Measurements from ENCODE around the gene LEP. TPM values are rescaled to one million over a fixed set of nuclear protein-coding genes. Genes with fewer than 3 reads are reported as not detected.

The LEP gene
- total RNA-seq, 2 experiments from 2014 or later, result not detected

DNA sequence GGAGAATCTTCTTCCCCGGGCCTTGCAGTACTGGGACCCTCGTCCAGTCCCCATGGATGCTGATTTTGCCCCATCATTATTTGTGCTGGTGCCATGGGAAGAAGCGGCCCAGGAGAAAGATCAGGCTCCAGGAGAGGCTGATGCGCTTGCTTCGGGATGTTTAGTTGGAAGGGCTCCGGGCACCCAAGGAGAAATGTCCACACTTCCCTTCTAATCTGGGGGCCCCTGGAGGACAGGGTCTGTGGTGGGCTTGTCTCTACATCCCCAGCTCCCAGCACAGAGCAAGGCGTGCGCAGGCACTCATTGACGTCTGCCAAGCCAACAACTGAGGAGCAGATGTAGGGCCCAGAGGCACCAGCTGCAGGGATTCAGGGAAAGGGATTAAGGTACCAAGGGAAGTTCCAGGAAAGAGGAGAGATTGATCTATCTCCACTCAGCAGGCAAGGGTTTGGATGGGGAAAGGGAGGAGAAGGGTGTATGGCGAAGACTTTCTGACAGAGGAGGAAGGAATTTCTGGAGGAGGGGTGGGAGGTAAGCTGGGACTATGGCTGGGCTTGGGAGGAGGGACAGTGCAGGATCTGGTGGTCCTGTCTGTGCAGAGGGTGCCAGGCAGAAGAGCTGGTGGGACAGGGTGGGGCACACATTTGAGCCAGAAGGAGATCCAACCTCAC lies 38.7 kb upstream of the LEP start:
- H3K4me1 Mint-ChIP-seq (ENCODE audit: low read depth), result peaks cover 9% of the 10 kb centered on the region
- CTCF ChIA-PET, result interaction anchor here (0.9 kb wide), 1 partner anchor 67 kb away, joined by 3 read pairs; no protein-coding TSS in a partner anchor
- intact Hi-C loops (cut with micrococcal nuclease), result loop anchor here (10.0 kb wide), 1 partner anchor 168 kb away; the partner anchor contains the start of gene LRRC4
- TF ChIP-seq, protein P1, sequence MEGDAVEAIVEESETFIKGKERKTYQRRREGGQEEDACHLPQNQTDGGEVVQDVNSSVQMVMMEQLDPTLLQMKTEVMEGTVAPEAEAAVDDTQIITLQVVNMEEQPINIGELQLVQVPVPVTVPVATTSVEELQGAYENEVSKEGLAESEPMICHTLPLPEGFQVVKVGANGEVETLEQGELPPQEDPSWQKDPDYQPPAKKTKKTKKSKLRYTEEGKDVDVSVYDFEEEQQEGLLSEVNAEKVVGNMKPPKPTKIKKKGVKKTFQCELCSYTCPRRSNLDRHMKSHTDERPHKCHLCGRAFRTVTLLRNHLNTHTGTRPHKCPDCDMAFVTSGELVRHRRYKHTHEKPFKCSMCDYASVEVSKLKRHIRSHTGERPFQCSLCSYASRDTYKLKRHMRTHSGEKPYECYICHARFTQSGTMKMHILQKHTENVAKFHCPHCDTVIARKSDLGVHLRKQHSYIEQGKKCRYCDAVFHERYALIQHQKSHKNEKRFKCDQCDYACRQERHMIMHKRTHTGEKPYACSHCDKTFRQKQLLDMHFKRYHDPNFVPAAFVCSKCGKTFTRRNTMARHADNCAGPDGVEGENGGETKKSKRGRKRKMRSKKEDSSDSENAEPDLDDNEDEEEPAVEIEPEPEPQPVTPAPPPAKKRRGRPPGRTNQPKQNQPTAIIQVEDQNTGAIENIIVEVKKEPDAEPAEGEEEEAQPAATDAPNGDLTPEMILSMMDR (IDR thresholded peaks at IDR 0.05), result no peak
- no peak for ATAC-seq
- peaks cover 42% of the 10 kb centered on the region for H3K27me3 Mint-ChIP-seq
- POLR2A ChIA-PET, result no interaction called here
- H3K9me3 Mint-ChIP-seq, result no peaks in the 10 kb centered on the region
- H3K27ac Mint-ChIP-seq, result no peak overlapping the region
- no peak overlapping the region for H3K4me3 Mint-ChIP-seq
- no peaks in the 10 kb centered on the region for H3K36me3 Mint-ChIP-seq (ENCODE audit: low read depth)
- no peak for DNase-seq

DNA sequence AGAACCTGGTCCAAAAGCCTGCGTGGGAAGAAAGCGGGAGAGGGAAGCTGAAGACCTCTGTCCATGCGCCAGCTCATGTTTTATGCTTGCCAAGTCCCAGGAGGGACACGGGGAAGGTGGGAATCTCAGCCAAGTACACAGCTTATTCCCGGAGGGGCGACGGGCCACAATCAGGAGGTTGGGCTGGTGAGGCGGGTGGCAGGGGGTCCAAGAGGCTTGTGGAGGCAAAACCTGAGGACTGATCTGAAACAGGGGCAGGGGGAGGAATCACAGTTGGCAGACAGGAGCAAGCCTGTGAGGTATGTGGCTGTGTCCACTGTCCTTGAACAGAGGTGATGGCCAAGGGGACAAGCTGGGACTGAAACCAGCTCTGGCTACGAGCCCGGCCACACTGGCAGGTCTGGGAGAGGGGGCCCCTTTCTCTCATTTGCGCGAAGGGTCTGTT lies 38.0 kb upstream of the LEP start:
- intact Hi-C loops (cut with micrococcal nuclease), result loop anchor here (10.0 kb wide), 1 partner anchor 168 kb away; the partner anchor contains the start of gene LRRC4
- POLR2A ChIA-PET, result no interaction called here

DNA sequence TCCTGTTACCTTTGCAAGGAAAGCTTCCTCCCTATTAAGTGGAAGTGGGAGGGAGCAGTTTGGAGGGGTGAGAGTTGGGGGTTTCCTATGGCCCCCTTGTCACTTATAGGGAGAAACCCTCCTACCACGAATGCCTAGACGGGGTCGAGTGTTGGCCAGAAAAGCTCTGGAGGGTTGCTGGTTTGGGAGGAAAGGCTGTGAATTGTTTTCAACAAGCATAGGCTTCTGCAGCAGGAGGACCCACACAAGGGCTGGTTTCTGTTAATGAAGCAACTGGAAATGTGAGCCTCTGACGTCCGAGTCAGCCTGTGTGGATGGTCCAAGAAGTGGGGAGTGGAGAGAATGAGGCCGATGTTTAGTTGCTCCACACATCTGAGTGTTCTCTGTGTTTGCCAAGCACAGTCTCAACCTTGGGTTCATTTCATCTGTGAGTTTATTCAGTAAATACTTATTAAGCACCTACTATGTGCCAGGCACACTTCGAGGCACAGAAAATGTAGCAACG lies 37.3 kb upstream of the LEP start:
- intact Hi-C loops (cut with micrococcal nuclease), result loop anchor here (10.0 kb wide), 1 partner anchor 169 kb away; the partner anchor contains the start of gene LRRC4
- TF ChIP-seq, protein P1 (IDR thresholded peaks at IDR 0.05), result no peak
- Mint-ChIP-seq H3K27ac (no peak overlapping the region), H3K4me1 (ENCODE audit: low read depth) (peaks cover 9% of the 10 kb centered on the region), H3K4me3 (no peak overlapping the region), H3K27me3 (peaks cover 42% of the 10 kb centered on the region), H3K36me3 (ENCODE audit: low read depth) (no peaks in the 10 kb centered on the region), H3K9me3 (no peaks in the 10 kb centered on the region)
- ChIA-PET CTCF (interaction anchor here (1.3 kb wide), 1 partner anchor 496 kb away, joined by 3 read pairs; no protein-coding TSS in a partner anchor), POLR2A (no interaction called here)
- DNase-seq (no peak), ATAC-seq (no peak)

More for the DNA sequence above, 38.0 kb upstream of the LEP start:
- ATAC-seq, result no peak
- peaks cover 9% of the 10 kb centered on the region for H3K4me1 Mint-ChIP-seq (ENCODE audit: low read depth)
- H3K36me3 Mint-ChIP-seq (ENCODE audit: low read depth), result no peaks in the 10 kb centered on the region
- H3K9me3 Mint-ChIP-seq, result no peaks in the 10 kb centered on the region
- TF ChIP-seq, protein P1 (IDR thresholded peaks at IDR 0.05), result no peak
- no peak for DNase-seq
- CTCF ChIA-PET, result interaction anchor here (0.9 to 1.3 kb wide), 2 partner anchors 67 to 495 kb away, joined by 3 read pairs; no protein-coding TSS in a partner anchor
- H3K27ac Mint-ChIP-seq, result no peak overlapping the region
- H3K27me3 Mint-ChIP-seq, result peaks cover 42% of the 10 kb centered on the region
- H3K4me3 Mint-ChIP-seq, result no peak overlapping the region

DNA sequence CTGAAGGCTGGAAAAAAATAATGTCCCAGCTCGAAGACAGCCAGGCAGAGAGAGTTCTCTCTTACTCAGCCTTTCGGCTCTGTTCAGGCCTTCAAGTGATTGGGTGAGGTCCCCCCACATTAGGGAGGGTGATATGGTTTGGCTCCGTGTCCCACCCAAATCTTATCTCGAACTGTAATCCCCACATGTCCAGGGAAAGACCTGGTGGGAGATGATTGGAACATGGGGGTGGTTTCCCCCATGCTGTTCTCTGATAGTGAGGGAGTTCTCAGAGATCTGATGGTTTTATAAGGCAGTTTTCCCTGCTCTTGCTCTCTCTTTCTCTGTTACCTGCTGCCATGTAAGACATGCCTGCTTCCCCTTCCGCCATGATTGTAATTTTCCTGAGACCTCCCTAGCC lies 36.6 kb upstream of the LEP start:
- CTCF ChIA-PET, result interaction anchor here (1.3 kb wide), 1 partner anchor 496 kb away, joined by 3 read pairs; no protein-coding TSS in a partner anchor
- Mint-ChIP-seq H3K36me3 (ENCODE audit: low read depth) (no peaks in the 10 kb centered on the region), H3K4me1 (ENCODE audit: low read depth) (peaks cover 9% of the 10 kb centered on the region), H3K27ac (no peak overlapping the region), H3K27me3 (peaks cover 42% of the 10 kb centered on the region), H3K9me3 (no peaks in the 10 kb centered on the region), H3K4me3 (no peak overlapping the region)
- POLR2A ChIA-PET, result no interaction called here
- DNase-seq, result no peak
- intact Hi-C loops (cut with micrococcal nuclease), result loop anchor here (10.0 kb wide), 1 partner anchor 170 kb away; the partner anchor contains the start of gene LRRC4
- TF ChIP-seq, protein P1 (IDR thresholded peaks at IDR 0.05), result no peak
- no peak for ATAC-seq

DNA sequence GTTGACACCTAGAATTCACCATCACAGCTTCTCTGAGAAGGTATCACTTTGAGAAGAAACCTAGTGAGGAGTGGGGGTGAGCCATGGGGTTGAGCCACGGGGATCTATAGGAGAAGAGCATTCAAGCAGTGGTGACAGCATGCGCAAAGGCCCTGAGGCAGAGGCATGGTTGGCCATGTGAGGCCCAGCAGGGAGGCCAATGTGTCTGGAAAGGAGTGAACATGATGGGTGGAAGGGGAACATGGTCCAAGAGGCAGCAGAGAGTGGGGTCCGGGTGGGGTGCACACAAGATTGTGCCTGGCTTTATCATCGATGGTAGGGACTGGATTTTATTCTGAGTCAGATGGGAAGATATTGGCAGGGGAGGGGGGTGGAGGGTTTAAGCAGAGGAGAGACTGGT lies 36.0 kb upstream of the LEP start:
- Mint-ChIP-seq H3K9me3 (no peaks in the 10 kb centered on the region), H3K4me3 (no peak overlapping the region), H3K27ac (no peak overlapping the region), H3K27me3 (peaks cover 42% of the 10 kb centered on the region), H3K4me1 (ENCODE audit: low read depth) (peaks cover 9% of the 10 kb centered on the region), H3K36me3 (ENCODE audit: low read depth) (no peaks in the 10 kb centered on the region)
- ATAC-seq, result no peak
- DNase-seq, result no peak
- TF ChIP-seq, protein P1 (IDR thresholded peaks at IDR 0.05), result no peak
- intact Hi-C loops (cut with micrococcal nuclease), result loop anchor here (10.0 kb wide), 1 partner anchor 170 kb away; the partner anchor contains the start of gene LRRC4
- ChIA-PET POLR2A (no interaction called here), CTCF (no interaction called here)

Measured in activated CD8-positive, alpha-beta T cell treated with anti-CD3 and anti-CD28 coated beads for 36 hours (primary cell).